ENCODE data around the gene MRPL2.

GRCh38 chr6:43040542-43041257, 18.5 kb downstream of the MRPL2 start:
- no peak for TF ChIP-seq POLR2A (IDR thresholded peaks at IDR 0.05)
- no peak for TF ChIP-seq CTCF (IDR thresholded peaks at IDR 0.05)
